DMS 273 (cell line): ENCODE results near the gene HLA-DPB1.

ENCODE experiments used
- DNase-seq: peaks from one replicate; lab custom pipeline; 2025; ENCODE audit not compliant: unreplicated experiment; lab: John Stamatoyannopoulos, UW

Gene HLA-DPB1

GRCh38 chr6:33070909-33071308, 4.9 kb upstream of the HLA-DPB1 start:
- no peak for DNase-seq

- no peak for DNase-seq
These were observed 4.2 kb upstream of the HLA-DPB1 start for GRCh38 chr6:33071569-33071968.

GRCh38 chr6:33072508-33073100, 3.2 kb upstream of the HLA-DPB1 start:
- no peak for DNase-seq

GRCh38 chr6:33073431-33073871, 2.3 kb upstream of the HLA-DPB1 start, which contains the start of gene HLA-DPA1:
Gene HLA-DPA1, minus strand, starts transcription at chr6:33073649.
- DNase-seq: peak; percentile 76

- no peak for DNase-seq
These were observed 602 bp upstream of the HLA-DPB1 start for GRCh38 chr6:33075208-33075567.

- DNase-seq: no peak
These were observed 680 bp downstream of the HLA-DPB1 start for GRCh38 chr6:33076406-33076934.

- DNase-seq: no peak
These were observed 2.1 kb downstream of the HLA-DPB1 start for GRCh38 chr6:33077908-33078307.

- DNase-seq: no peak
These were observed 2.7 kb downstream of the HLA-DPB1 start for GRCh38 chr6:33078442-33078841.

GRCh38 chr6:33078919-33079521, 3.2 kb downstream of the HLA-DPB1 start:
- no peak for DNase-seq

GRCh38 chr6:33079580-33079979, 3.8 kb downstream of the HLA-DPB1 start:
- DNase-seq: no peak

- DNase-seq: no peak
These were observed 4.6 kb downstream of the HLA-DPB1 start for GRCh38 chr6:33080127-33081089.

GRCh38 chr6:33081098-33081824, 5.5 kb downstream of the HLA-DPB1 start:
- no peak for DNase-seq

GRCh38 chr6:33082702-33083101, 6.9 kb downstream of the HLA-DPB1 start:
- peak; percentile 75 for DNase-seq

- no peak for DNase-seq
These were observed 9.8 kb downstream of the HLA-DPB1 start for GRCh38 chr6:33085627-33086026.

GRCh38 chr6:33088258-33088930, 12.6 kb downstream of the HLA-DPB1 start:
- DNase-seq: no peak

- DNase-seq: no peak
These were observed 13.3 kb downstream of the HLA-DPB1 start for GRCh38 chr6:33088931-33089620.

GRCh38 chr6:33091957-33092356, 16.2 kb downstream of the HLA-DPB1 start:
- DNase-seq: peak; percentile 51

GRCh38 chr6:33092385-33092784, 16.6 kb downstream of the HLA-DPB1 start:
- no peak for DNase-seq

GRCh38 chr6:33093855-33094254, 18.1 kb downstream of the HLA-DPB1 start:
- no peak for DNase-seq

- DNase-seq: no peak
These were observed 19.9 kb downstream of the HLA-DPB1 start for GRCh38 chr6:33095681-33096080.
